ENCODE measurements around the gene ANKRD44. TPM values are rescaled to one million over a fixed set of nuclear protein-coding genes. Genes with fewer than 3 reads are reported as not detected.
"Not testable (repeated sequence)": the region's sequence is repeated elsewhere in the genome, so short reads cannot be mapped to it uniquely, and the experiment has no call there.

Gene ANKRD44
- total RNA-seq, 1 experiment from 2014 or later = 34.6 TPM

GRCh38 chr2:197304556-197305011, 6.0 kb downstream of the ANKRD44 start:
- no peak for DNase-seq (ENCODE audit: low read depth, low spot score)
- in situ Hi-C loops (cut with HindIII; ENCODE audit: low pct_unique_long_range_greater_than_20kb, low sequenced_read_pairs) = no loop called here

DNA sequence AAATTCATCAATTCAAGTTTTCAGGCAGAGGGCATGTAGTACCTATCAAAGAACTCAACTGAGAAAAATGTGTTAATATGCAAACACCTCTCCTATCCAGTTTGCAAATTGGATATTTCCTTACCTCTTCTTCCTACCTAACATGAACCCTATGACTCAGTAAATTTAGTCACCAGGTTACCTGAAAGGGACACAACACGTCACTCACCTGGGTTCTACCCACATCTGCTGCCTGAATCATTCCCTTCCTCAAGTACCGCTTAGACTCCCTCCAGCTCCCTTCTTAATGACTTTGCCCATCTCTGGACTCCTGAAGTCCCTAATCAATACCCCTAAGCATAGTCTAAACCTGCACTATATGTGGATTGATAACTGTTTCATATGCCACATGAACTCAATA, 10.4 kb downstream of the ANKRD44 start:
- in situ Hi-C loops (cut with HindIII; ENCODE audit: low pct_unique_long_range_greater_than_20kb, low sequenced_read_pairs) = no loop called here
- no peak for DNase-seq (ENCODE audit: low read depth, low spot score)

- DNase-seq (ENCODE audit: low read depth, low spot score) = no peak
- in situ Hi-C loops (cut with HindIII; ENCODE audit: low pct_unique_long_range_greater_than_20kb, low sequenced_read_pairs) = loop anchor here (25.0 kb wide), 1 partner anchor 111 kb away; no protein-coding TSS in a partner anchor
Observed at GRCh38 chr2:197298609-197299008, 12.0 kb downstream of the ANKRD44 start.

GRCh38 chr2:197297772-197298318, 12.7 kb downstream of the ANKRD44 start:
- DNase-seq (ENCODE audit: low read depth, low spot score) = no peak
- in situ Hi-C loops (cut with HindIII; ENCODE audit: low pct_unique_long_range_greater_than_20kb, low sequenced_read_pairs) = loop anchor here (25.0 kb wide), 1 partner anchor 111 kb away; no protein-coding TSS in a partner anchor

DNA sequence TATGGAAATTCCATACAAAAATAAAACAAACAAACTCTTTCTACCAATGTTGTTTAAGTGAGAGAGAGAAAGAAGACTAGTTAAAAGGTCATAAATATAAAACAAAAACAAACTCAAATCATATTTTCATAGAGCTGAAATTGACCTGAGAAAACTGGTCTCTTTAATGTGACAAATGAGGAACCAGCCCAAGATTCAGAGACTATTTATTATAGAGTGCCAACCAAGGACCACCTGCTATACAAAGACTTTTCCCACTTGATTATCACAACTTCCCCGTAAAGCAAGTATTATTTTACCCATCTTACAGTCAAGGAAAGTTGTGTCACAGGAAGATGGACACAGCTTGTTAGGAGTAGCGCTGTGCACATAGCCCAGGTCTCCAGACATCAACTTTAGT, 13.3 kb downstream of the ANKRD44 start:
- in situ Hi-C loops (cut with HindIII; ENCODE audit: low pct_unique_long_range_greater_than_20kb, low sequenced_read_pairs) = loop anchor here (25.0 kb wide), 1 partner anchor 110 kb away; no protein-coding TSS in a partner anchor
- DNase-seq (ENCODE audit: low read depth, low spot score) = no peak

GRCh38 chr2:197296835-197297234, 13.7 kb downstream of the ANKRD44 start:
- in situ Hi-C loops (cut with HindIII; ENCODE audit: low pct_unique_long_range_greater_than_20kb, low sequenced_read_pairs) = loop anchor here (25.0 kb wide), 1 partner anchor 110 kb away; no protein-coding TSS in a partner anchor
- no peak for DNase-seq (ENCODE audit: low read depth, low spot score)

GRCh38 chr2:197294260-197294659, 16.3 kb downstream of the ANKRD44 start:
- in situ Hi-C loops (cut with HindIII; ENCODE audit: low pct_unique_long_range_greater_than_20kb, low sequenced_read_pairs) = loop anchor here (25.0 kb wide), 1 partner anchor 107 kb away; no protein-coding TSS in a partner anchor
- DNase-seq (ENCODE audit: low read depth, low spot score) = peak; percentile 54

DNA sequence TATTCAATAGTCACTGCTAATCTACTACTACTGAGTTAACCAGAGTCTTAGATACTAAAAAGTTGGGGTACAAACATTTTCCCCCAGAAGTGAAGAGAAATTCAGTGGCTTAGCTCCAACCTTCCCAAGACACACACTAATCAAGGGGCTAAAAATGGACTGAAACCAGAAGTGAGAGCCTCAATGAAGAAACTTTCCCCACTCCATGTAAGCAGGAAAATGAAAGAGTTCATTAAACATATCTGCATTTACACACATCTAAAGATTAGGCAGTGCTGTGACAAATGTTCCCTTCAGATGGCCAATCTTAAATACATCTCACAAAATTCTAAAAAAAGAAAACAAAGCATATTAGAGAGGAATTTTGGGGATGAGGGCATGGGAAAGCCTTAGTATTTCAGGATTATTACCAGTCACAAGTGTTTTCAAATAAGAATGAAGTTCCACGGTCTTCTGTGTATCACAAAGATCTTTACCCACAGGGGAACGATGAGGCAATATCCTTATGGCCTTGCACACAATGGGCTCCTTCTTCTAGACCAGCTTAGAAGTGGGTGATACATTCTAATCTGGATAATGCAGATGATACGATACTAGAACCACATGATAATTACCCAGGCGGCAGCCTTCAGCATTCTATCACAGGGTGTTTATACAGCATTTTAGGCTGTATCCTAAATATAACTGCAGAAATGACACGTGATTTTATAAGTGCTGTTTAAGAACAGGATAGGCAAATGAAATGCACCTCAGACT, 17.1 kb downstream of the ANKRD44 start:
- in situ Hi-C loops (cut with HindIII; ENCODE audit: low pct_unique_long_range_greater_than_20kb, low sequenced_read_pairs) = loop anchor here (25.0 kb wide), 1 partner anchor 106 kb away; no protein-coding TSS in a partner anchor

DNA sequence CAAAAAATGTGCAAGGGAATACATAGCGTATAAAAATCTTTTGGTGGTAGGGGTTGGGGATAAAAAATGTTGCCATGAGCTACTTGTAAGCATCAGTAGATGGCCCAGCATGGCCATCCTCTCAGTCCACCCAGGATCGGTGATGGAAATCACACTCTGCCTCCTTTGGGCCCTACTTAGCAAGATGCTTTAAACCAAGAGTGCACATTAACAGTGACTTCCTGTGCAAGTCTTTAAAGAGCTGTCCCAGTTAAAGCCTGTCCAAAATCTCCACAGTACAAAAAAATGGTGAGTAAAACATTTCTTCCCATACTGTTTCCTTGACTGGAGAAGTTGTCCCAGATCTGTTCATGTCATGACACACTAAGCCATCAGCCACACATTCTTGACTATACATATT, 18.0 kb downstream of the ANKRD44 start:
- DNase-seq (ENCODE audit: low read depth, low spot score) = no peak
- in situ Hi-C loops (cut with HindIII; ENCODE audit: low pct_unique_long_range_greater_than_20kb, low sequenced_read_pairs) = loop anchor here (25.0 kb wide), 1 partner anchor 105 kb away; no protein-coding TSS in a partner anchor

More for the DNA sequence above, 17.1 kb downstream of the ANKRD44 start:
- peak; percentile 99 for DNase-seq (ENCODE audit: low read depth, low spot score)

DNA sequence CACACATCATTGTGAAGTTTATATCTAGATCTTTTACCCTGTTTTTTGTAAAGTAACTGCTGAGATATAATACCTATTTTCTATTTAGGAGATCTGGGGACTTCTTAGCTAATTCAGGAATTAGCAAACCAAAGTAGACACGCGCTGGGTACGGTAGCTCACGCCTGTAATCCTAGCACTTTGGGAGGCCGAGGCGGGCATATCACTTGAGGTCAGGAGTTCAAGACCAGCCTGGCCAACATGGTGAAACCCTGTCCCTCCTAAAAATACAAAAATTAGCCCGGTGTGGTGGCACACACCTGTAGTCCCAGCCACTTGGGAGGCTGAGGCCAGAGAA, 23.0 kb downstream of the ANKRD44 start:
- not testable (repeated sequence) for DNase-seq (ENCODE audit: low read depth, low spot score)
- in situ Hi-C loops (cut with HindIII; ENCODE audit: low pct_unique_long_range_greater_than_20kb, low sequenced_read_pairs) = loop anchor here (25.0 kb wide), 1 partner anchor 100 kb away; no protein-coding TSS in a partner anchor

DNA sequence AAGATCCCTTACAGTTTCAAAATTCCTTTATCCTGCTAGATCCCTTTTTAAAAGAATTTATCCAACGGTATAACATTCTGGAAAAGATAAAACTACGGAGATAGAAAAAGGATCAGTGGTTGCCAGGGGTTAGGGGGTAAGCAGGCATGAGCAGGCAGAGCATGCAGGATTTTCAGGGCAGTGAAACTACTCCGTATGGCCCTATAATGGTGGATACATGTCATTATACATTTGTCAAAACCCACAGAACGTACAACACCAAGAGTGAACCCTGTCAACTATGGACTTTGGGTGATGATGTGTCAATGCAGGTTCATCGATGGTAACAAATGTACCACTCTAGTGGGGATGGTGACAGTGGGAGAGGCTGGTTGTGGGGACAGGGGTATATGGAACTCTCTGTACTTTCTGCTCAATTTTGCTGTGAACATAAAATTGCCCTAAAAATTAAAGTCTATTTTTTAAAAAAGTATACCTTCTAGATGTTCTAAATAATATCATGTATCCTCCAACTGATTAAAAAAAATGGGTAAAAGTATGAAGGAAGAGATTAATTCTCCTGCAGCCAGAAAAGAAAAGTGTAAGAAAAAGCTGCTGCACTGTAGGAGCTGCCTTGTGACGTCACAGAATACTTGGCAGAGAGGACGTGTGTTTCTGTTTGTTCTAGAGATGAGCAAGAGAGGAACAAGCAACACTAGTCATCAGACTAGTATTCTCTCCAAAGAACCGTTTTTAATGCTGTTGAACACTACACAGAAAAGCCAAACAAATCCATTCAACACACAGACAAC, 23.6 kb downstream of the ANKRD44 start:
- peak; percentile 90 for DNase-seq (ENCODE audit: low read depth, low spot score)
- in situ Hi-C loops (cut with HindIII; ENCODE audit: low pct_unique_long_range_greater_than_20kb, low sequenced_read_pairs) = loop anchor here (25.0 kb wide), 1 partner anchor 100 kb away; no protein-coding TSS in a partner anchor

DNA sequence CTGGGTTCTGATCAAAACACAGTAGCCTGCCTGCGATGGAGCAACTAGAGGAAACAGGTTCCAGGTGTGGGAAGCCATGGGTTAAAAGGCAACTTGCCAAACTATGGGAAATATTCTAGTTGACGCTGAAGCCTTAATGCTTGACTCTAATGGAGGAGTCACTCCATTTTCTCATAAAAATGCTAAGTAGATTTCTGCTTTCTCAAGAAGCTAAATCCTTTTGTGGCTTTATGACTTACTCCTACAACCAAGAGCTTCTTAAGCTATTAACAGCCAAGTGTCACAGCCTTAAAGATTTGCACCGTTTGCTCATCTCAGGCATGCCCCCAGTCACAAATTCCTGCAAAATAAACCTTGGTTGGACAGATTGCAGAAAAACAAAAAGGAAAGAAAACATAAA, 25.2 kb downstream of the ANKRD44 start:
- DNase-seq (ENCODE audit: low read depth, low spot score) = no peak
- in situ Hi-C loops (cut with HindIII; ENCODE audit: low pct_unique_long_range_greater_than_20kb, low sequenced_read_pairs) = loop anchor here (25.0 kb wide), 1 partner anchor 98 kb away; no protein-coding TSS in a partner anchor

DNA sequence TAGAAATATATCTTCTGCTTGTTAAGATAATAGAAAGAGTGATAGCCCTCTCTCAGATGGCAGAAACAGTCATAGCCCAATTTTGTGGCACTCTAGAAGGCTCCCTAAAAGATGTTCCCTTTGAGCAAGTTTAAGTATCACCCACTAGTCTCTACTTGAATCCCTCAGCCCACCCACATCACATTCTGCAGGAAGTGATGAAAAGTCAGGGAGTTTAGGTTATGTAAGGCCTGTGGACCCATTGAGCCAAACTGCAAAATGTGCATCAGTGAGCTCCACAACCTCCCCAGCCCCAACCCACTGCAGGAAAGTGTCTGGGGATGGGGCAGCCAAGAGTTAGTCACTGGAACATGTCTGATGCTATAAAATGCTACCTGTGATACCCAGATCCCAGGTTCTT, 25.6 kb downstream of the ANKRD44 start:
- in situ Hi-C loops (cut with HindIII; ENCODE audit: low pct_unique_long_range_greater_than_20kb, low sequenced_read_pairs) = loop anchor here (25.0 kb wide), 1 partner anchor 98 kb away; no protein-coding TSS in a partner anchor
- DNase-seq (ENCODE audit: low read depth, low spot score) = no peak

- in situ Hi-C loops (cut with HindIII; ENCODE audit: low pct_unique_long_range_greater_than_20kb, low sequenced_read_pairs) = loop anchor here (25.0 kb wide), 1 partner anchor 94 kb away; no protein-coding TSS in a partner anchor
- no peak for DNase-seq (ENCODE audit: low read depth, low spot score)
Observed at GRCh38 chr2:197281421-197281820, 29.2 kb downstream of the ANKRD44 start.

DNA sequence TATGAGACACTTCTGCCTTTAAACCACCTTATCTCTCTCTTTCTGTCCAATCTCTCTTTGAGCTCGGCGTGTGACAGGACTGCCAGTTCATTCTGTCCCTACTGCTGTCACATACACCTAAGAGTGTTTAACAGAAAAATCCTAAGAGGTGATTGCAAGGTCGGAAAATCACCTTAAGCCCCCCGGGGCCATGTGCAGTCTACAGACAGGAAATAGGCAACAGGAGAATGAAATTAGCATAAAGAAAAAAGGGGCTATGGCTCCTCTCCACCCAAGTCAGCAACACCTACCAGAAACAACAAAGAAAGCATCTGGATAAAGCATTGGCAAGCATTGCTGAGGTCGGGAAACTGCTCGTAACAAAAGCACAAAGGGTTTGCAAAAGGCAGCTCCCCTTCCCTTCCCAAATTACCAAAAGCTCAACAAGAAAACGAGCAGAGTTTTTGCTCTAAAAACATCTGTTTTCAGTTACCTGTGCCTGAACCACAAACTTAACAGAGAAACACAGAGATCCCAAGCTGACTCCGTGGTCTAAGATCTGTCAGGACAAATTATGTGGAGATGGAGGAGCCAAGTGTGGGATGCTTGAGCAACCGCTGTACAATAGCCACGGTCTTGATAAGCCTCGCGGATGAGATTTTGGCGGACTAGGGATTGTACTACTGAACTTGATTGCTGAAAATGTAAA, 30.4 kb downstream of the ANKRD44 start:
- in situ Hi-C loops (cut with HindIII; ENCODE audit: low pct_unique_long_range_greater_than_20kb, low sequenced_read_pairs) = loop anchor here (25.0 kb wide), 1 partner anchor 93 kb away; no protein-coding TSS in a partner anchor
- DNase-seq (ENCODE audit: low read depth, low spot score) = no peak

DNA sequence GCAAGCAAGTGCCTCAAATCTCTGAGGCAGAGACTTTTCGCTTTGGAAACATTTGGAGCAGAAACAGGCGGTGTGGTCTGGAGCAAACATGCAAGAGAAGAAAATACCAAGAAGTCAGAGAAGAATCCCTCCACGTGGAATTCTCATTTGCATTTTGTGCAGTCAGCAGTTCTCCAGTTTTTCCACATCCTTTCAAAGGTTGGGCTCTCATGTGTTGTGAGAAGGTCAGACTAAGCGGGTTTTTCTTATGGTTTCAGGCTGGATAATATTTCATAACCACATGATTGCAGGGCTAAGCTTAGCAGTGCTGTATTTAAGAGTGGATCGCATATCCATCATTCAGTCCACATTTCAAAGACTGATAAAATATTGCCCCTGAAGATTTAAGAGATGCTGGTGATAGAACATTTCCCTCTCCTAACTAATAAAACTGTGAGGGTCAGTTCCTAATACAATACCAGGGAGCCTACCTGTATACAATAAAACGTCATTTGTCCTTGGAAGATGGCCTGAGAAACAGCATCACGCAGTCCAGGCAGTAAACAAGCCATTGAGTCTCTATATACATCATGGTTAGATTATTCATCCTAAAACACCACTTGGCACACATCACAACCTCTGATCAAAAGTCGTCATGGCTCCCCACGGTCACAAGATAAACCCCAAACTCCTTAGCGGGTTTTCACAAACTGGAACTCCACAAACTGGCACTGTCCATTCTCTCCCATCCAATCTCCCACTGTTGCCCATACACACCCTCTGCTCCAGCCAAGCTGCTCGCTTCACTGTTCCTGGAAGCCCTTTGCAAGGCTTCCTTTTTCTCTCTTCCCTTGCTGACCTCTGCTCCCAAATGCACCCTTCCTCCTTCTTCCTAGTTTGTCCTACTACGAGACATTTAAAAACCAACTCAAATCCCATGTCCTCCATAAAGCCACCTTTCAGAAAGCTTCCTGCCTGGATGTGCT, 31.5 kb downstream of the ANKRD44 start:
- in situ Hi-C loops (cut with HindIII; ENCODE audit: low pct_unique_long_range_greater_than_20kb, low sequenced_read_pairs) = loop anchor here (25.0 kb wide), 1 partner anchor 92 kb away; no protein-coding TSS in a partner anchor

More for the DNA sequence above, 31.5 kb downstream of the ANKRD44 start:
- DNase-seq (ENCODE audit: low read depth, low spot score) = no peak

All from SK-MEL-5 (cell line).